ENCODE measurements around the gene UBE3B.
A peak's percentile ranks its signal among the peaks of the same experiment; 100 is the strongest.

The UBE3B gene

GRCh38 chr12:109532721-109533486 lies 55.5 kb downstream of the UBE3B start:
- DNase-seq = no peak

- DNase-seq = no peak
Observed at GRCh38 chr12:109533487-109533740, 56.0 kb downstream of the UBE3B start.

DNA sequence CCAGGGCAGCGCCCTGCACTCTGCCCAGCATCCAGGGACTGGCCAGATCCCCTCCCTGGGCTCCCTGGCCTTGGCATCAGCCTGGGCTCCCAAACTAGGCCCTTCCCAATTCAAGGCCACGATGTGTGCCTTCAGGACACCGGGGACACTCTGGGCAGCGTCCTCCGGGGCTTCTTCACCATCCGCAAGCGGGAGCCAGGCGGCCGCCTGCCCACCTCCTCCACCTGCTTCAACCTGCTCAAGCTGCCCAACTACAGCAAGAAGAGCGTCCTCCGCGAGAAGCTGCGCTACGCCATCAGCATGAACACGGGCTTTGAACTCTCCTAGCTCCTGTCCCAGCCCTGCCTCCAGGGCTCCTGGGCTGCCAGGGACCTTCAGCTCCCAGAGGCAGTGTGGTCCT lies 57.0 kb downstream of the UBE3B start:
- no peak for DNase-seq

- DNase-seq = no peak
Observed at GRCh38 chr12:109535231-109535862, 57.9 kb downstream of the UBE3B start.

- DNase-seq = no peak
Observed at GRCh38 chr12:109535863-109536250, 58.4 kb downstream of the UBE3B start.

DNA sequence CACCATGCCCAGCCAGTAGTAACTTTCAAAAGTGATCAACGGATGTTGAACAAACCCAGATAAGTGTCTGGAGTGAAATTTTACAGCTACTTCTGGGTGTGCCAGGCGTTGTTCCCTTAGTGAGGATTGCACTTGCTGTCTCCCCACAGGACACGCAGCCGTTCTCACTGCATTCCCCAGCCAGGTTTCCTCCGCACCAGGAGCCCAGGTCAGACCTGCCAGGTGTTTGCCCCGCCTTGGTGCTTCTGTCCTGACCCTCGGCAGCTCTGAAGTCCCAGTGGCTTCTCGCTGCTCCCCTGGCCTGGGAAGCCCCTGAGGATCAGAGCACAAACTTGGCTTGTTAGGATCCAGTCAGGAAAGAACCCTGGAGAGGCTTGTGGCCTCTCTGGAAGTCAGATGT lies 59.7 kb downstream of the UBE3B start:
- no peak for DNase-seq

GRCh38 chr12:109538191-109538863 lies 60.9 kb downstream of the UBE3B start:
- DNase-seq = no peak

GRCh38 chr12:109539508-109539907 lies 62.1 kb downstream of the UBE3B start:
- no peak for DNase-seq

GRCh38 chr12:109540526-109541412 lies 63.3 kb downstream of the UBE3B start:
- no peak for DNase-seq

DNA sequence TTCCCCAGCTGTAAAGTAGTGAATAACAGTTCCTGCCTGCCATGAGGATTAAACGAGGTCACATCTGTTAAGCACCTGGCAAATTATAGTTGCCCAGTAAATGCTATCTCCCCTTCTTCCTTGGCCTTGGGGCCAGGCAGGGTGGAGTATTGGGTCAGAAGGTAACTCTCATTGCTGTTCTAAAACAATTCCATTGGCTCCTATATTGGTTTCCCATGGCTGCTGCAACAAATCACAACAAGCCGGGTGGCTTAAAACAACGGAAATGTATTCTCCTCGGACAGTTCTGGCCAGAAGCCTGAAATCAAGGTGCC lies 63.9 kb downstream of the UBE3B start:
- no peak for DNase-seq

- no peak for DNase-seq
Observed at GRCh38 chr12:109542014-109542413, 64.6 kb downstream of the UBE3B start.

GRCh38 chr12:109542876-109543275 lies 65.4 kb downstream of the UBE3B start:
- no peak for DNase-seq

- peak; percentile 20 for DNase-seq
Observed at GRCh38 chr12:109544955-109545531, 67.6 kb downstream of the UBE3B start.

GRCh38 chr12:109545826-109546225 lies 68.4 kb downstream of the UBE3B start:
- DNase-seq = no peak

GRCh38 chr12:109547286-109547685 lies 69.9 kb downstream of the UBE3B start:
- no peak for DNase-seq

DNA sequence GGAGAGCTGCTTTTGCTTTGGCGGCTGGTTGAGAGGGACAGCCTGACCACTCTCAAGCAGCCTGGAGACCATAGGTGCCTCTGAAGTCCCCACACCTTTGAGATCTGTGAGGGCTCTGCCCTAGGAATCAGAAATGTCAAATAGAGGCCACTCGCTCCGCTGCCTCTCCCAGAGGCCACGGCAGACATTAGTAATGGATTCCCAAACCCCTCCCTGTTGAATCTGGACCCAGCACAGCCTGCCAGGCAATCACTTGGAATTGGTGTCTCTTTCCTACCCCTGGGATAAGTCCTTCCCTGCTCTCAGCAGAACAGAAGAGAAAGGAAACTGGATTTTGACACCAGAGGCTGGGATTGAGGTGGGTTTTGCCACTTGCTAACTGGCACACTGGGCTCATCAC lies 70.8 kb downstream of the UBE3B start:
- DNase-seq = no peak

GRCh38 chr12:109549613-109550270 lies 72.3 kb downstream of the UBE3B start:
- DNase-seq = no peak

GRCh38 chr12:109550281-109550680 lies 72.8 kb downstream of the UBE3B start:
- DNase-seq = no peak

DNA sequence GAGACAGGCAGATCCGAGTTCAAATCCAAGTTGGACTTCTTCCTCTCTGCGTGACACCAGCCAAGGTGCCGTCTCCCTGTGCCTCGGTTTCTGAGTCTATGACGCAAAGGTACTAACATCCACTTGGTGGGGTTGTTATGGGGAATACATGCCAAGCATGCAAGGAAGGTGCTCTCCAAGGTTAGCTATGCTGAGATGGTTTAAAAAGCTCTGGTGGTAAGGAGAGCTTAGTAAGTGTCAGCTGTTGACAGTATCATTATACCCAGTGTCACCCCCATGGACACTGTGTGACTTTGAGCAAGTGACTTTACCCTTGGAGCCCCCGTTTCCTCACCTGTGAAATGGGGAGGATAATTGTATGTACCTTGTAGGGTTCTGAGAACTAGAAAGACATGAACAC lies 73.7 kb downstream of the UBE3B start:
- DNase-seq = no peak

DNA sequence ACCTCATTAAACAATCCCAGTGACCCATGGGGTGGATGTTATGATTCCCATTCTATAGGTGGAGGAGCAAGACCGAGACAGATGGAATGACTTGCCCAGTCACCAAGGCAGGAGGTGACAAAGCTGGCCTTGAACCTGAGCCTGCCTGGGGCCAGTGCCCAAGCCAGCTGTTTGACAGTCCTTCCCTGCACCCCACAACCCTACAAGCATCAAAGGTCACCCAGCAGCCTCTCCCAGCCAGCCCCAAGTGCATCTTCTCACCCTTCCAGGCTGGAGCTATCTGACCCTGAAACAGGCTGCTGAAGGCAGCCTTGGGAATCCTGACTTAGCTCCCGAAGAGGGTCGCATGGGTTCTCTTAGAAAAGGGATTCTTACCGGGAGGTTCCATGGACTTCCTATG lies 75.5 kb downstream of the UBE3B start:
- no peak for DNase-seq

DNA sequence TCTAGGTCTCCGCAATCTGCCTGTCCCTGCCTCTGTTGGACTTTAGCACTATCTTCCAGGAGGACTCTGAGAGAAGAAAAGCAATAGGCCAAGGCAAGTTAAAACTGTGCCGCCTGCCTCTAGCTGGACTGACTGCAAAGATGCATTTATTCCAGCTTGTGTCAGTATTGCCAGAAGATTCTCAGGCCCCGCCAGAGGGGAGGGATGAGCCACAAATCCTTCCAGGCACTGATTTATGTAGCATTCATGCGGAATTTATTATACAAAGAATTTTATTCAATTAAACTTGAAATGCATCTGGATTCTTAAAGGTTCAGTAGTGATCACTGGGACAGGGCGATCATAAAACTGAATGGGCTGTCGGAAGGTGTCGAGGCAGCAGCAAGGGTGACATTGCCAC lies 76.0 kb downstream of the UBE3B start:
- DNase-seq = no peak

- no peak for DNase-seq
Observed at GRCh38 chr12:109553906-109554500, 76.6 kb downstream of the UBE3B start.

Measured in MV-4-11 (cell line).